Ramos (cell line): ENCODE data around the gene RGS4.

Experiments
- in situ Hi-C: fragments of 300-500 bp; cut with MboI; formaldehyde crosslinking; loops from one replicate; pipeline ENCODE4 v1.14.3; 2022; ENCODE audit warnings: low sequenced_read_pairs; ENCODE audit not compliant: unreplicated experiment

Gene RGS4

GRCh38 chr1:163069142-163069541 lies at the start of gene RGS4:
TSS of gene RGS4 (plus strand) at chr1:163069361. CDS start at chr1:163069485, 124 bp downstream.
- in situ Hi-C loops: no loop called here

GRCh38 chr1:163022129-163022528 lies 47.0 kb upstream of the RGS4 start:
- in situ Hi-C loops: no loop called here

DNA sequence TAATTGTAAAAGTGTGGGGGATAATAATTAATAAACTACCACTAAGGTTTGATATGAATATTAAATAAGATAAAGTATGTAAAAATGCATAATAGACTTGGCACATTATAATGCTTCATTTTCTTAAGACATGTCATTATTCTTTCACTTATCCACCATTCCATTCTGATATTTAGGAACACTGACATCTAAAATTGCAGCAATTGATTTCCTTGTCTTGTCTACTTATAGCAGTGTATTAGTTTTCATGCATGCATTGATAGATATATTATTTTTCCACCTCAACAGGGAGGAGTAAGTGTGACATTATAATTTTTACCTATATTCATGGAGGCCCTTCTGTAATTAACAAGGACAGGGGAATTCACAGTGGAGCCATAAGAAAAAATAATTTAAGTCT lies 41.6 kb upstream of the RGS4 start:
- in situ Hi-C loops: no loop called here

- in situ Hi-C loops: no loop called here
Observed at GRCh38 chr1:163029901-163030300, 39.3 kb upstream of the RGS4 start.

DNA sequence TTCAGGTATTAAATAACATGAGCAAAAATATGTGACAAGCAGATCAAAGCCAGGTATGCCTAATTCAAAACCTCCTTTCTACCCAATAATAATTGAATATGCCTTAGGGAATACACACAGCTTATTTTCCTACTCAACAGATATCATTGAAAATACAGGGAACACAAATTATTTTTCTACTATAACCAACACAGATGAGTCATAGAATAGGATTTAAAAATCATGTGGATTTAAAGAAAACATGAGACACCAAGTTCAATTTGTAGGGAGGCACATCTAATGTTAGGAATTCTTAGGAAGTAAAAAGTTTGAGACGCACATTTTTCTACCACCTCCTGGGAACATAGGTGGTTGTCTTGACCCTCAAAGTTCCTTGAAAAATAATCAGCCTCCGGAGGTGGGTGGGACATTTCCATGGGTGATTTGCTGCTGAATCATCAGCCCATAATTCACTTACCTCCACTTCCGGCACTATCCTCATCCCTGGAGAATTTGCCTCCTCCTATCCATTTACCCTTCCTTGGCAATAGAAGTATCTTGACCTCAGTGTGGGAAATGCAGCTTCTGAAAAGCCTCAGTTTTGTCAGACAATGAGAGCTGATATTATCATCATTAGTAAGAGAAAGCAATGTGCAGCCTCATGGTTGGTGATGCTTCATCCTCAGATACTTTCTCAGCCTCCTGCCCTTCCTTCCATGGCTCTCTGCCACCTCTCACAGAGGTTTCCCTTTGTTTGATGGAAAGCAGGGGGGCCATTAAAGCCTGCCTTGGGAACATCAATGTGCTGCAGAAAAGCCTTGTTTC lies 33.5 kb upstream of the RGS4 start:
- in situ Hi-C loops: no loop called here

DNA sequence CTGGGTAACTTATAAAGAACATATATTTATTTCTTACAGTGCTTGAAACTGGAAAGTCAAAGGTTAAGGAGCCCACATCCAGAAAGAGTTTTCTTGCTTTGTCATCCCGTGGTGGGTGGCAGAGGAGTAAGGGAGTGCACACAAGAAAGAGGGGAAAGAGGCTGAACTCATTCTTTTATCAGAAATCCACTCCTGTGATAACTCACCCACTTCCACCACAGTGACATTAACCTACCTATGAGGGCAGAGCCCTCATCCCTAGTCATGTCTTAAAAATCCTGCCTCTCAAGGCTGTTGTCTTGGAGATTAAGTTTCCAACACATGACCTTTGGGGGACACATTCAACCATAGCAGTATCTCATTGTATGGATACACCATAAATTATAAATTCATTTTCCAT lies 32.5 kb upstream of the RGS4 start:
- in situ Hi-C loops: no loop called here

DNA sequence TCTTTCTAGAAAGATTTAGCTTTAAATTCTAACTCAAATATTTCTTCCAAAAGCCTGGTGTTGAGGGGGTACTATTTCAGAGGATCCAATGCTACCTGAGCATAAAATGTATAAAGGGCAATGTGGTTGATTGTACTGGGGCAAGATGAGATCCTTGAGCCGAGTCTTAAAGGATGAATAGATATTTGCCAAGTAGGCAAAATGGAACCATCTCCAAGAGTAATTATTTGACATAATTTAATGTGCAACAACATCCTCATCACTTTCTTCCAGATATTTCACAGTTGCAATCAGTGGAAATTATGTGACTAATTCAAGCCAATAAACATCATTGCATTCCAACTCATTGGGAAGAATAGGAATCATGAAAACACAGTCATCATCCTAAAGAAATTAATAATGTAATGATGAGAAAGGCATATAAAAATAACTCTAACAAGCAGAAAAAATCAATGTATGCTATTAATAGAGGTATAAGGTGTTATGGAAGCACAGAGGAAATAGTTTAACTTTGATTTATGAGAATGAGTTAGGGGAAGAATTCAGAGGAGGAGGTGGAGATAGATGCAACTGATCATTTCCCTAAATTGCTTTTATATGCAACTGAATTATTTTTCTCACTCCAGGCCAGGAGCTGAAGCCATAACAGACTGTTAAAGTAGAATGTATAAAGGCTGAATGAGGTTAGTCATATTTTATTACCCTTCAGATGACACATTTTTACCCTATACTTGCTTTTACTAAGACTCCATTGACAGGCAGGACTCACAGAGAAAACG lies 30.0 kb upstream of the RGS4 start:
- in situ Hi-C loops: no loop called here

GRCh38 chr1:163039707-163040093 lies 29.5 kb upstream of the RGS4 start:
- in situ Hi-C loops: no loop called here

DNA sequence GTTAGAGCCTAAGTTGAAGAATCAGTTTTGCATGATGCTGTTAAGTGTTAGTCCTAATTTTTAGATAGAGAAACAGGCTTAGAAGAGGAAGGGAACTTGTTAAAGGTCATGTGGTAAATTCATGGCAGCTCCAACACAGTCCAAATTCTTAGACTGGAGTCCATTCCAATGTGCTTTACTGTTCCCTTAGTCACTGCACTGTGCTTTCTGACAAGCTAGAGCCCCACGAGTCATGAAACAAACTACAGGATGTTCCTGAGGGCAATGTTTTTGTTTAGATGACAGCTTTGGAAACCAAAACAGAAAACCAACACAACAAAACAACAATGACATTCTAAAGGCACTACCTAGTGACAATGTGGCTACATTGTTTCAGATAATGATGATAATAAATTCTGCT lies 23.1 kb upstream of the RGS4 start:
- in situ Hi-C loops: no loop called here

- in situ Hi-C loops: no loop called here
Observed at GRCh38 chr1:163047951-163048659, 21.1 kb upstream of the RGS4 start.

- in situ Hi-C loops: no loop called here
Observed at GRCh38 chr1:163048869-163049268, 20.3 kb upstream of the RGS4 start.

DNA sequence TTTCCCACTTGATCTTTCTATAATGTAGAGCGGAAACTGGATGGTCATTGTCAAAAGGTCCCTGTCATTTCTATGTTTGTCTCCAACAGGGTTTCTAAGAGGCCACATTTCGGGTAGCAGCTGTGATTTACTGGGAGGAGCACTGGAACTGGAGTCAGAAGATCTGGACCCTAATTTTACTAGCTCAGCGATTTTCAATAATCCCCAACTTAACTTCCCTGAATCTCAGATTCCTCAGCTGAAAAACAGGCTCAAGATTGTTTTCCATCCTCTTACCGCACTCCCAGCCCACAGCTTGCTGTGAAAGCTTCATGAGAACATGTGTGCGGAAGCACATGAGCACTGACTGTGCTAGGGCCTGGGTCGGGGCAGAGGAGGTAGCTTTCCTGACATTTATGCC lies 19.9 kb upstream of the RGS4 start:
- in situ Hi-C loops: no loop called here

- in situ Hi-C loops: no loop called here
Observed at GRCh38 chr1:163050496-163050895, 18.7 kb upstream of the RGS4 start.

DNA sequence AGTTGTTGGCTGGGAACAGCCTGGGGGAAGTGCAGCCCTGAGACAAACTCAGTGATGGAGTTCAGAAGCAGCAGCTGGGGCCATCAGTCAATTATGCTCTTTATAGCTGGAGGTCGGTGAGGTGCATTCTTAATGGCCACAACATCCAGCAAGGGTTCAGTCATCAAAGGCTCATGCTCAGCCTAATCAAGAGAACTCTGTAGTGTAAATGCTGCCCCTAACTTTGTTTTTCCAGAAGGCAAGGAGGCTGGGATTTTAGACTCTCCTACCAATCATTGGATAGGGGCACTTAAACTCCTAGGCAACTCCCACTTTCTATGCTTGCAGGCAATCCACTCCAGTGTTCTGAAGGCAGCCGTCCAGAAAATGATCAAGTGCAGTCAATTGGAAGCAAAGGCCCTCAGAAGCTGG lies 15.0 kb upstream of the RGS4 start:
- in situ Hi-C loops: no loop called here

DNA sequence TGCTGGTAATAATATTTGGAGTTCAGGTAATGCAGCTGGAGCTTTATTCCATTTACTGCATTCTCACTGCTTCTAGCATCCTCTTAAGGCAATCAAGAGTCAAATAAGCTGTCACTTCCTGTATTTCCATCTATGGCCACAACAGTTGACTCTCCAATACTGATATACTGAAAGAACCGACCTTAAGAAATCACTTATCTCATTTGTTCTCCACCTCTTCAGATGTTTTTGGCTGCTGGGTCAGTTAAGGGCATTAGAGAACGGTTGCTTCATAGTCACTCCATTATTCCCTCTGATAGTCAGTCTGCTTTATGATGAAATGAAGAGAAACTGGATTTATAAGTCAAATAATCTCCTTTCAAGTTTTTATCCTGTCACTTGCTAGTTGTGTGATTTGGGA lies 14.2 kb upstream of the RGS4 start:
- in situ Hi-C loops: no loop called here

- in situ Hi-C loops: no loop called here
Observed at GRCh38 chr1:163055531-163055930, 13.6 kb upstream of the RGS4 start.

GRCh38 chr1:163056831-163057230 lies 12.3 kb upstream of the RGS4 start:
- in situ Hi-C loops: no loop called here

- in situ Hi-C loops: no loop called here
Observed at GRCh38 chr1:163060343-163061007, 8.7 kb upstream of the RGS4 start.

- in situ Hi-C loops: no loop called here
Observed at GRCh38 chr1:163063143-163063542, 6.0 kb upstream of the RGS4 start.

GRCh38 chr1:163063610-163064009 lies 5.6 kb upstream of the RGS4 start:
- in situ Hi-C loops: no loop called here

DNA sequence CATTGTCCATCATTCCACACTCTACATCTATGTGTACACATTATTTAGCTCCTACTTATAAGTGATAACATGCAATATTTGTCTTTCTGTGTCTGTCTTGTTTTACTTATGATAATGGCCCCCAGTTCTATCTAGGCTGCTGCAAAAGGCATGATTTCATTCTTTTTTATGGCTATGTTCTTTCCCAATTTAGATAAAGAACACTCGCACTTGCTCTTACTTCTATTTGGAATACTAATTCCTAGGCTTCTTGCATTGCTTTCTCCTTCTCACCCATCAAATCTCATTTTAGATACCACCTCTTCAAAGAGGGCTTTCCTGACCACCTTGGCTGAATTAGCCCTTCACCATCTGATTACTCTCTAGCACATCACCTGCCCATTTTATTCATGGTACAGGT lies 3.0 kb upstream of the RGS4 start:
- in situ Hi-C loops: no loop called here
